Posterior vena cava (tissue), 2 donors: Measurements from ENCODE around the gene TKTL1. TPM values are rescaled to one million over a fixed set of nuclear protein-coding genes. Genes with fewer than 3 reads are reported as not detected.

Experiments
- DNase-seq: peaks from one replicate; pipeline ENCODE4 v3.0.0-alpha.2; 2020; ENCODE audit warnings: low spot score
- intact Hi-C, 2 donors: fragments of 100-400 bp; cut with DNase I; formaldehyde crosslinking; loops; one replicate each; pipeline versions ENCODE4 v1.14.1 to v1.14.2; 2022 to 2023
- total RNA-seq, 2 donors: library from RNA; stranded (reverse); fragmentation: NEBNext Ultra II Directional; extraction: Animal tissue kit (Norgen Biotek cat#: 25700); gene quantifications; one replicate each; pipeline ENCODE4 v1.2.1, GENCODE V29; 2021
- donor health status: DM: yes; HTN: yes; CAD: no.
- donor health status: DM: yes; HTN: yes; CAD: no.

TKTL1 gene
- total RNA-seq, 2 donors from 2014 or later = 0.29 to 0.46 TPM

GRCh38 chrX:154357205-154357604, 61.6 kb downstream of the TKTL1 start:
- intact Hi-C loops = no loop called here
- DNase-seq = no peak

- DNase-seq = no peak
- intact Hi-C loops = no loop called here
Observed at GRCh38 chrX:154358011-154358410, 62.4 kb downstream of the TKTL1 start.

GRCh38 chrX:154358829-154359228, 63.2 kb downstream of the TKTL1 start:
- no peak for DNase-seq
- intact Hi-C loops = no loop called here

- no peak for DNase-seq
- intact Hi-C loops = no loop called here
Observed at GRCh38 chrX:154359362-154360154, 64.0 kb downstream of the TKTL1 start.

GRCh38 chrX:154360155-154360713, 64.6 kb downstream of the TKTL1 start:
- intact Hi-C loops = no loop called here
- DNase-seq = no peak

GRCh38 chrX:154362085-154362742, 66.6 kb downstream of the TKTL1 start:
- DNase-seq = no peak
- intact Hi-C loops = no loop called here

- intact Hi-C loops = no loop called here
- no peak for DNase-seq
Observed at GRCh38 chrX:154363706-154364439, 68.3 kb downstream of the TKTL1 start.

- no peak for DNase-seq
- intact Hi-C loops = no loop called here
Observed at GRCh38 chrX:154365052-154365600, 69.5 kb downstream of the TKTL1 start.

GRCh38 chrX:154365997-154366665, 70.5 kb downstream of the TKTL1 start:
- no peak for DNase-seq
- intact Hi-C loops = no loop called here

- DNase-seq = no peak
- intact Hi-C loops = no loop called here
Observed at GRCh38 chrX:154366666-154367055, 71.1 kb downstream of the TKTL1 start.

- intact Hi-C loops = no loop called here
- no peak for DNase-seq
Observed at GRCh38 chrX:154367474-154368308, 72.1 kb downstream of the TKTL1 start.

- peak; percentile 95 for DNase-seq
- intact Hi-C loops = no loop called here
Observed at GRCh38 chrX:154368630-154369448, 73.2 kb downstream of the TKTL1 start.

- DNase-seq = peak; percentile 94
- intact Hi-C loops = no loop called here
Observed at GRCh38 chrX:154369449-154370299, 74.1 kb downstream of the TKTL1 start.

GRCh38 chrX:154370300-154371016, 74.9 kb downstream of the TKTL1 start:
- no peak for DNase-seq
- intact Hi-C loops = no loop called here

GRCh38 chrX:154371017-154371788, 75.6 kb downstream of the TKTL1 start:
- peak; percentile 98 for DNase-seq
- intact Hi-C loops = no loop called here
